Erythroblast (primary cell): Measurements from ENCODE around the gene YIPF1.

Experiments used
- GATA1 ChIP-seq: IDR thresholded peaks from 2 replicates; pipeline ENCODE4 v1.6.1; 2011; ENCODE audit warnings: low read depth, mild to moderate bottlenecking, control low read depth, low read length, moderate library complexity
- POLR2A ChIP-seq: IDR thresholded peaks from 2 replicates; pipeline ENCODE4 v1.6.1; 2011; ENCODE audit warnings: mild to moderate bottlenecking, low read length

DNA sequence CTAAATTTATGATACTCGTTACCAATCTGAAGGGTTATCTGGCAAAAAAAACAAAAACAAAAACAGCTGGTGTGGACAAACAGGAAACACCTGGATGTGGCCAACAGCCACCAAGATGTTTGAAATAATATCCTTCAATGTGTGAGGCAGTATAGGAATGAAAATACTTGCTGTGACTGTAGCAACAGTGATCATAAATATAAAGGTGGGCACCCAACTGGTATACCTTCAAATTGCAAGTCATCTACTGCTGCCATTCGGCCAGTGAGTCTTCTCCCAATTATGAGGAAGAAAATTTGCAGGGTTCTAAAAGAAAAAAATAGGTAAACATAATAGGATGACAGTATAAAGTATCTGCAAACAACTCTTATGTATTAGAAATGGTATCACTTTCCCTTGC lies 916 bp downstream of the YIPF1 start:
- TF ChIP-seq POLR2A = no peak
- no peak for TF ChIP-seq GATA1
